Endothelial cell (in vitro differentiated cells): ENCODE results near the gene GGACT. TPM values are rescaled to one million over a fixed set of nuclear protein-coding genes. Genes with fewer than 3 reads are reported as not detected.

Experiments used
- DNase-seq: peaks from one replicate; pipeline ENCODE4 v3.0.0; 2021; ENCODE audit warnings: low spot score
- H3K27ac Mint-ChIP-seq: one replicate; pipeline ENCODE4 v1.8.0; 2021; ENCODE audit warnings: mixed read lengths, inconsistent platforms; ENCODE audit not compliant: unreplicated experiment
- H3K27me3 Mint-ChIP-seq: one replicate; pipeline ENCODE4 v1.8.0; 2021; ENCODE audit warnings: mild to moderate bottlenecking, moderate library complexity, mixed read lengths, inconsistent platforms; ENCODE audit not compliant: unreplicated experiment
- H3K36me3 Mint-ChIP-seq: one replicate; pipeline ENCODE4 v1.8.0; 2021; ENCODE audit warnings: mild to moderate bottlenecking, low read depth, mixed read lengths, inconsistent platforms; ENCODE audit not compliant: unreplicated experiment
- H3K4me1 Mint-ChIP-seq: one replicate; pipeline ENCODE4 v1.8.0; 2021; ENCODE audit warnings: mild to moderate bottlenecking, mixed read lengths, inconsistent platforms; ENCODE audit not compliant: unreplicated experiment
- H3K4me3 Mint-ChIP-seq: one replicate; pipeline ENCODE4 v1.8.0; 2021; ENCODE audit warnings: mild to moderate bottlenecking, mixed read lengths, inconsistent platforms; ENCODE audit not compliant: unreplicated experiment
- H3K9me3 Mint-ChIP-seq: one replicate; pipeline ENCODE4 v1.8.0; 2021; ENCODE audit warnings: mixed read lengths, inconsistent platforms; ENCODE audit not compliant: unreplicated experiment
- total RNA-seq: library from RNA; stranded (reverse); fragmentation: NEBNext Ultra II Directional; extraction: Animal tissue kit (Norgen Biotek cat#: 25700); gene quantifications from one replicate; pipeline ENCODE4 v1.2.1, GENCODE V29; 2021; ENCODE audit not compliant: unreplicated experiment
- TF ChIP-seq, protein P1 (sequence below): fragments of 200-600 bp; sonication (generic); IDR thresholded peaks from one replicate; pipeline ENCODE4 v1.5.0; 2021; ENCODE audit warnings: antibody characterized with exemption; ENCODE audit not compliant: unreplicated experiment

GGACT gene
- total RNA-seq, 1 donor from 2014 or later = 7.0 TPM

DNA sequence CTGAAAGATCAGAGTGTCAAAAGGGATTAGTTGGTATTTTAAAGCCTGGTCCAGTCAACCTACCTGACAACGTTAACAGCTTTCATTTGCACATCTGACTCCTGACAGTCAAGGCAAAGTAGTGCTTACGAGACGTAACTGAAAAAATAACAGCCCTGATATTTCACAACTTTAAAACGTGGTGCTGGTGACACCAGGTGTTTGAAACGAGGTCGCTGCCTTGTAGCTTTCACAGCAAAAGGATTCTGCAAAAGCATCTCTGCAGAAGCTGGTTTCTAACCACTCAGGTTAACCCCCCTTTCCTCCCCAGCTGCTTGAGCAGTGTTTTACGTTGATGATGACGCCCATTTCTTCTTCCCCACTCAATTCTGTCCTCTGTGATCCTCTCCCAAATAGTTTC, 23.3 kb downstream of the GGACT start:
- Mint-ChIP-seq H3K27ac (no peak overlapping the region), H3K9me3 (no peaks in the 10 kb centered on the region), H3K27me3 (peaks cover 5% of the 10 kb centered on the region), H3K4me3 (no peak overlapping the region), H3K36me3 (peaks cover 15% of the 10 kb centered on the region), H3K4me1 (no peaks in the 10 kb centered on the region)
- TF ChIP-seq, protein P1, sequence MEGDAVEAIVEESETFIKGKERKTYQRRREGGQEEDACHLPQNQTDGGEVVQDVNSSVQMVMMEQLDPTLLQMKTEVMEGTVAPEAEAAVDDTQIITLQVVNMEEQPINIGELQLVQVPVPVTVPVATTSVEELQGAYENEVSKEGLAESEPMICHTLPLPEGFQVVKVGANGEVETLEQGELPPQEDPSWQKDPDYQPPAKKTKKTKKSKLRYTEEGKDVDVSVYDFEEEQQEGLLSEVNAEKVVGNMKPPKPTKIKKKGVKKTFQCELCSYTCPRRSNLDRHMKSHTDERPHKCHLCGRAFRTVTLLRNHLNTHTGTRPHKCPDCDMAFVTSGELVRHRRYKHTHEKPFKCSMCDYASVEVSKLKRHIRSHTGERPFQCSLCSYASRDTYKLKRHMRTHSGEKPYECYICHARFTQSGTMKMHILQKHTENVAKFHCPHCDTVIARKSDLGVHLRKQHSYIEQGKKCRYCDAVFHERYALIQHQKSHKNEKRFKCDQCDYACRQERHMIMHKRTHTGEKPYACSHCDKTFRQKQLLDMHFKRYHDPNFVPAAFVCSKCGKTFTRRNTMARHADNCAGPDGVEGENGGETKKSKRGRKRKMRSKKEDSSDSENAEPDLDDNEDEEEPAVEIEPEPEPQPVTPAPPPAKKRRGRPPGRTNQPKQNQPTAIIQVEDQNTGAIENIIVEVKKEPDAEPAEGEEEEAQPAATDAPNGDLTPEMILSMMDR = no peak
- DNase-seq = no peak

DNA sequence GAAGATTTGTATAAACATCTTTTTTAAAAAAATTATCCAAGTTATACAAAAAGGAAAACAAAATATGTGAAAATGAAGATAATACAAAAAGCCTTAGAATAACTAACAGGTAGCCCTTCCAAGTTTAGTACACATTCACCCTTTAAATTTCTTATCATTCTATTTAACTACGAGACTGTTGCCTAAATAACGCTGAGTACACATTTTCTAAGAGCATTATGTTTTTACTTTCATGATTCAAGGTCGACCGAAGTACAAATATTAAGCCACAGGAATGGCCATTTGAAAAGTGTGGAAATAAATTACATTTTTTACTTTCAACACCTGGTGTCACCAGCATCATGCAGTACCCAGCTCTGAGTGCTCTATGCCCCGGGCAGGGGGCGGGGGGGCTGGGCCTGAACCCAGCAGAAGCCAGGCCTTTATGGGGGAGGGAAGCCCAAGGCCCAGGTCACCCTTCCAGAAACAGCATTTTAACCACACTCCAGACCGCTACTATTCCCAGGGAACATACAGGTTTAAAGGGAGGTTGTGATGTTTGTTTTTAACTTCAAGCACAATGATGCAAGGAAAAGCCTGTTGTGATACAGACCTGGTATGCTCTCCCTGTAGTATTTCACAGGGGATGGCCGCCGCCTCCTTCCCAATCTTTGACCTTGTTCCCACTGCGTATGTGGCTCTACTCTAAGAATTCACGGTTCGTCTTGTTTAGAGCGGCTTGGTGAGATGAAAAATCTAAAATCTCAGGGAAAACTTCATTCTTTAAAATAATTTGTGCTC, 24.0 kb downstream of the GGACT start:
- DNase-seq = no peak
- Mint-ChIP-seq H3K4me1 (no peaks in the 10 kb centered on the region), H3K27me3 (peaks cover 5% of the 10 kb centered on the region), H3K9me3 (no peaks in the 10 kb centered on the region), H3K27ac (no peak overlapping the region), H3K4me3 (no peak overlapping the region), H3K36me3 (peaks cover 18% of the 10 kb centered on the region)
- TF ChIP-seq, protein P1 = no peak

DNA sequence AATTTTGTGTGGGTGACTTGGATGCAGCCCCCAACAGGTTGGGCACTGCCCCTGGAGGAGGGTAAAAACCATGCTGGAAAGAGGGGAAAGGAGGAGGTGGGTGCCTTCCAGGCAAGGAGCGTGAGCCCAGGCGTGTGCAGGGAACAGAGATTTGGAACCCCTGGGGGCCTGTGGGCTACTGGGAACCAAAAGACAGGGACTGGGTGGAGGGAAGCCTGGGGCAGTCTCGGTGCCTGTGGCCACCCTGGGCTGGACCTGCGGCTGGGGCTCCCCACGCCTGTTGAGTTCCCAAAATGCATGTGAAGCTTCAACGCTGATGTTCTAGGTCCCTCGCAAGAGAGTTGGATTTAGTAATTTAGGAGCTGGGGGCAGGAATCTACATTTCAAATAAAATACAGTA, 24.8 kb downstream of the GGACT start:
- no peaks in the 10 kb centered on the region for H3K9me3 Mint-ChIP-seq
- H3K4me1 Mint-ChIP-seq = no peaks in the 10 kb centered on the region
- no peak overlapping the region for H3K27ac Mint-ChIP-seq
- no peak for DNase-seq
- H3K36me3 Mint-ChIP-seq = peaks cover 18% of the 10 kb centered on the region
- H3K4me3 Mint-ChIP-seq = no peak overlapping the region
- TF ChIP-seq, protein P1 = no peak
- H3K27me3 Mint-ChIP-seq = peaks cover 5% of the 10 kb centered on the region

DNA sequence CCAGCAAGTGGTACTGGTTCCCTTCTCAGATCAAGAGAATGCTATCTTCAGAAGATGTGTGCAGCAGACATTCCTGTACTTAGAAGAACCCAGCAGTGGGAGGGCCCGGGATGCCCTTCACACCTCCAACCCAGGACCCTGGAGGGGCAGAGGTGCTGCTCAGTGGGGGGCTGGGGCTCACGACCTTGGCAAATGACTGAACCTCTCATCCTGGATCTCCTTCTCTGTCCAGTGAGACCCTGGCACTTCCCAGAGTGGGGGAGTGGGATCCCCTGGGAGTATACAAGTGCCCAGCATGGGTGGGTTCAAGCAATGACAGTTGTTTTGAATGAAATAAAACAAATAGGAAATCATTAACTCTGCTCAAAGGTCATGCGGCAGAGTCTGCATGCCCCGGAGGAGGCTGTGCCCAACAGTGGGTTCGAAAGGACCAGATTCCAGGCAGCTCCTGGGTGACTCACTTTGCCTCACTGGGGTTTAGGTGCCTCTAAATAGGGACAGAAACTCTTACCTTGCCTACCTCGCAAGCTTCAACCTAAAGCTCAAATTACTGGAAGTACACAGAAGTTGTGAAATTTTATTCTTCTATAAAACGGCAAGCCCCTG, 26.9 kb downstream of the GGACT start:
- no peak for DNase-seq
- Mint-ChIP-seq H3K9me3 (no peaks in the 10 kb centered on the region), H3K36me3 (peaks cover 9% of the 10 kb centered on the region), H3K4me1 (no peaks in the 10 kb centered on the region), H3K27me3 (peaks cover 5% of the 10 kb centered on the region), H3K4me3 (no peak overlapping the region), H3K27ac (no peak overlapping the region)
- TF ChIP-seq, protein P1 = no peak

DNA sequence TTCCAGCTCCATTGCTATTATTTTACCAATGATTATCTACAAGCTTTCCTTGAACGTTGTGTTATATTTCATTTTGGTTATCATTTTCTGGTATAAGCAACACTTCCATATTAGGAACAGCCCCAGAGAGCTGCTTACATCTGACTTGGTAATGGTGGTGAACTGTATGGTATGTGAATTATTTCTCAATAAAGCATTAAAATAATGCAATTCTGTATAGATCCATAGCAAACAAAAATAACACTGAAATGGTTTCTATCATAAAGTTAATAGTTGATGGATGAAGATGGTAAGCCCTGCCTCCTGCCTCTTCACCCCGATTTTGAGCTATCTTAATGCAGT, 27.5 kb downstream of the GGACT start:
- Mint-ChIP-seq H3K27ac (no peak overlapping the region), H3K36me3 (peaks cover 7% of the 10 kb centered on the region), H3K4me1 (no peaks in the 10 kb centered on the region), H3K9me3 (no peaks in the 10 kb centered on the region), H3K27me3 (peaks cover 3% of the 10 kb centered on the region), H3K4me3 (no peak overlapping the region)
- DNase-seq = no peak
- TF ChIP-seq, protein P1 = no peak
